IPS-NIHi7 (cell line): ENCODE measurements around the gene SDE2.
"Not testable (repeated sequence)": the region's sequence is repeated elsewhere in the genome, so short reads cannot be mapped to it uniquely, and the experiment has no call there.

Experiments
- DNase-seq: peaks from one replicate; pipeline ENCODE4 v3.0.0; 2012; ENCODE audit warnings: mixed read lengths; ENCODE audit errors: extremely low spot score

The SDE2 gene

DNA sequence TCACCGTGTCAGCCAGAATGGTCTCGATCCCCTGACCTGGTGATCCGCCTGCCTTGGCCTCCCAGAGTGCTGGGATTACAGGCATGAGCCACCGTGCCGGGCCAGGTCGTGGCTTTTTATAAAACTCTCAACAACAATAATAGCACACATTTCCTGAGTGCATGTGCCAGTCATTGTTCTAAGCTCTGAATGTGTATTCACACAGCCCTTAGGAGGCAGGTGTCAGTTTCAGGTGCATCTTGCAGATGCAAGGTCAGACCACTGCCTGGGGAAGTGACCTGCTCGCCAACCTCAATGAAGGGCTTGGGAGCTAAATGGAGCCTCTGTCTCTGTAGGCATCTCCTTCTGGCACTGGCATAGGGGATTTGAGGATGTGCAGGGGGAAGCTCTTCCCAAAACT is 56.6 kb downstream of the SDE2 start:
- no peak for DNase-seq

DNA sequence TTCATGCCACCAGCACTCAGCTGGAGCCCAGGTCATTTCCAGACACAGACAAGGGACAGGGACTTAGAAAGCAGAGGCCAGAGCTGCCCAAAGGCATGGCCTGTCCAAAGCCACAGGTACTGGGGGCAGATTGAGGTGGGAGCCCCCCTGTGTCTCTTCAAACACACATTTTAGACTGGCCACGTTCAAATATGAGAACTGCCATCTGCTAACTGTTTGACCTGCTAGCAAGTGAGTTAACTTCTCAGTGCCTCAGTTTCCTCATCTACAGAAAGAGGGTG is 57.3 kb downstream of the SDE2 start:
- no peak for DNase-seq

DNA sequence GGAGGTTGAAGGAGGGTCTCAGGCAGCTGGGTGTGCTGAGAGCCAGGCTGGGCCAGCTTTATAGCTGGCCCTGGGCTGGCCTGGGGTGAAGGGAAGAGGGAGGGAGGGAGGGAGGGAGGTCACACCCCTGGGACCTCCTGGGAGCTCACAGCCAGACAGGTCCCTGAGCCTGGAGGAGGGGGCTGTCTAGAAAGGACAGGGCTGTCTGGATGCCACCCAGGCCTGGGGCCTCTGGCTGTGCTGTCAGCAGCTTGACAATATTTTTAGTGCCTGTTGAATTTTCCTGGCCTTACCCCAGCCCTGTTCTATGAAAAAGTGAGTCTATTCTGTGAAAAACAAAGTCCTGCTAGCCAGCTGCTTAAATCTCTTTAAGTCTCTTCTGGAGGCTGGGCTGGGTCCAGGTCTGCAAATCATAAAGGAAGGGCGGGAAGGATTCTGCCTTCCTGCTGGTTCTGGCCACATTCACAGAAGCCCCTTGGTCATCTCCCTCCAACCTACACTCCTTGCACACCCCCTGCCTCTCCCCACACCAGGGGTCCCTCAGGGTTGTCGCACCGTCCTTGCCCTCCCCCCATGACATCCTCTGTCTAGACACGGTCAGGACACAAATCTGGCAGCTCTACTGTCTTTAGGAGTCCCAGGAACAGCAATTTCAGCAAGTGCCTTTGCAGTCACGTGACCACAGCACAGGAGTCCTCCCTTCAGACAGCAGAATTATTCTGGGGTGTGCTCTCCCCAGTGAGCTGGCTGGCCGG is 57.8 kb downstream of the SDE2 start, which contains the start of gene LEFTY2:
Gene LEFTY2 (minus strand): TSS at position 34 of the 755 bp plus-strand sequence. CDS start 80 bp downstream, outside the sequence.
- DNase-seq = no peak

DNA sequence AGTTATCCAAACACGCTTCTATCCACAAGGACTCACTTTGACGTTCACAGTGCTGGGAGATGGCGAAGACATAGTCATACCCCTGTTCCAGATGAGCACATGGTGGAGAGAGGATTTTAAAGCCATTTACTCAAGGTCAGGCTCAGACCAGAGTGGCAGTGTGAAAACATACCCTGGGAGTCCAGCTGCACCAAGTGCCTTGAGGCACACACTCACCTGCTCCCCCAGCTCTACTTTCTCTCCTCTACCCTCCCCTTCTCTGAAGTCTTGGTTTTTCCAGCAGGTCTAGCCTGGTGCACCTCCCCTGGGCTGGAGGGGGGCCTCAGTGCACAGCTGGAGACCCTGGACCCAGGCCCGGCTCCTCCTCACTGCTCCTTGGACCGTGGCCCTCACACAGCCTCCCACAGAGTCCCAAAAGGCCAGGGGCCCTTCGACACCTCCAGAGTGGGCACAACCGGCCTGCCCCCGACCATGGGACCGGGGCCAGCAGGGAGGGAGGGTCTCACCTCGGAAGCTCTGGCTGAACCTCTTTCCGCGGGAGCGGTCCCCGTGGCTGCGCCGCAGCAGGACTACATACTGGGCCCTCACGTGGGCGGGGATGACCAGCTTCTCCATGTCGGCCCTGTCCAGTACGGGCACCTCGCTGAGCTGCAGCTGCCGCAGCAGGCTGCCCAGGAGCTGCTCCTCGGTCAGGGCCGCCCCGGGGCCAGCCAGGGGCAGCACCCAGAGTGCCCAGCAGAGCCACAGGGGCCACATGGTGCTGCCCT is 58.6 kb downstream of the SDE2 start:
- peak; percentile 10 for DNase-seq

DNA sequence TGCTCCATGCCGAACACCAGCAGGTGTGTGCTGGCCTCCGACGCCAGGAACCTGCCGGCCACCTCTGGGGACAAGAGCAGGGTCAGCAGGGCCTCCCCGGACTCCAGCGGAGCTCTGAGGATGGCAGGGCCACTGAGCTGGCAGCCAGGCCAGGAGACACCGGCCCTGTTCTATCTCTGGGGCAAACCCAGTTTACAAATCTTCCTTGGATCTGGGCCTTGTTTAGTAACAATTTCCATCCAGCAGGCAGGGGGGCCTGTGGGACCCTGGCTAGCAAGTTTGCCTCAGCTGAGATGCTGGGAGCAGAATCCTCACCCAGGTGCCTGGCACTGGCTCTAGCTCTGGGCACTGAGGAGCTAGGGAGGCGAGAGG is 59.2 kb downstream of the SDE2 start:
- DNase-seq = not testable (repeated sequence)

GRCh38 chr1:225939097-225939938 is 59.8 kb downstream of the SDE2 start:
- peak; percentile 43 for DNase-seq

DNA sequence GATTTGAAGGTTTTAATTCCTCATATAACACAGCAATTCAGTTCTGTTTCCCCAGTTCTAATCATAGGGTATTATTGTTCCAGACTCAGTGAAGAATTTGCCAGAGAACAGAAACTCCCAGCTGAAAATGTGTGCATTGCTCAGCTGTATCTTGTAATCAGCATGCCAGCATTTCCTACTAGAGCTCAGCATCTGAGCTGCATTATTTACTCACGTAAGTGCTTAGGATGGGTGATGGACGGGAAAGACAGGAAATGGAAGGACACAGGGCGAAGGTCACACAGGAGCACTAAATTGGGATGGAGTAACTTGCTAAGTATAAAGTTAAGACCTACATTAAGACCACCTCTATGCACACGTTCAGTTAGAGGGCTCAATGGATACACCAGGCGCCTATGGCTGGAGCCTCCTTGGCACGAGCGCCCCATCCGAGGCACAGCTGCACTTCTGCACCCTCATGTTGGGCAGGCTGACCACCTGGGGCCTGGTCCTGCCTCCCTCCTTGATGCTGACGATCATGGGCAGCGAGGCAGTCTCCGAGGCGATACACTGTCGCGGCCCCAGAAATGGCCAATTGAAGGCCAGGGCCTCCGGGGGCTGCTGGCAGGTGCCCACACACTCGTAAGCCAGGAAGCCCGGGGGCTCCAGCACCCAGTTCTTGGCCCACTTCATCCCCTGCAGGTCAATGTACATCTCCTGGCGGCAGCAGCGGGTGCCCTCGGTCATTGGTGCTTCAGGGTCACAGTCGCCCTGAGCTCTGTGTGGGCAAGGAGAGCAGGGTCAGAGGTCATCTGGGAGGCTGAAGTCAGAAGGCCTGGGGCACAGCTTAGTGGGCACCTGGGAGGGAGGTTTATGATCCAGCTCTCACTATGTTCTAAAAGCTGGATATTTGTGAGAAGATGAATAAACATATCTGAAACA is 61.8 kb downstream of the SDE2 start:
- no peak for DNase-seq

GRCh38 chr1:225936523-225936922 is 62.6 kb downstream of the SDE2 start:
- no peak for DNase-seq

GRCh38 chr1:225936086-225936485 is 63.1 kb downstream of the SDE2 start:
- DNase-seq = not testable (repeated sequence)

DNA sequence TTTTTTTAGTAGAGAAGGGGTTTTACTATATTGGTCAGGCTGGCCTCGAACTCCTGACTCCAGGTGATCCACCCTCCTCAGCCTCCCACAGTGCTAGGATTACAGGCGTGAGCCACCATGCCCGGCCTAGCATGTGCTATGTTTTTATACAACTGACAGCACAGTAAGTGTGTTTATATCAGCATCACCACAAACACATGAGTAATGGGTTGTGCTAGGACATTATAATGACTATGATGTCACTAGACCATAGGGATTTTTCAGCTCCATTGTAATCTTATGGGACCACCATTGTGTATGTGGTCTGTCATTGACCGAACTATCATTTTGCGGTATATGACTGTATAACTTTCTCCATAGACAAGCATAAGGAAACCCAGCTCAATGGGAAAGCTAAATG is 64.4 kb downstream of the SDE2 start:
- no peak for DNase-seq

- no peak for DNase-seq
These were observed 66.1 kb downstream of the SDE2 start for GRCh38 chr1:225933072-225933471.
